ENCODE measurements around the gene ZNF41. TPM values are rescaled to one million over a fixed set of nuclear protein-coding genes. Genes with fewer than 3 reads are reported as not detected.
"Not testable (repeated sequence)": the region's sequence is repeated elsewhere in the genome, so short reads cannot be mapped to it uniquely, and the experiment has no call there.

The ZNF41 gene
- polyA plus RNA-seq, 3 donors: 13.6 to 14.4 (median 13.7) TPM

DNA sequence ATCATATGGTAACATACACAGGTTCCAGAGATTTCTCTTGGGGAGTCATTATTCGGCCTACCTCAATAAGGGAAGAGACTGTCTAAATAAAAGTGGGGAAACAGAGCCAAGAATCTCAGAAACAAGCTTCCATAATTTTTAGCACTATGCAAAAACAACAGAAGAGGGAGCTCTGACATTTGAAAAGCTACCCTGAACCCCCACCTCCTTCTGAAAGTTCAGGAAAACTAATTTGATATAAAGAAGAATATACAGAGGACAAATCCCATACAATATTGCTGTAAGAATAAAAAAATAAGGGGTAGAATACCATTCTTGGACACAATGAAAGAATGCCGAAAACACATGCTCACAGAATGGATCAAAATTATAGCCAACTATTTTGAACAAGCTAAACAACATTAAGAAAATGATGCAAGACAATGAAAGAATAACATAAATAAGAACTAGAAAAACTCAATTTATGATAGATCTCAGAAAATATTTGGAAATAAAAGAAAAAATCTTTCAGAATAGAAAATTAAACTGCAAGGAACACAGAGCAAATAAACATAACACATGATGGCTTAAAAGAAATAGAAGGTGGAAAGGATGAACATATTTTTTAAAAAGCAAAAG, 14.4 kb upstream of the ZNF41 start:
- no peak for DNase-seq (ENCODE audit: low read depth in 3 of 3, low spot score in 2 of 3)

DNA sequence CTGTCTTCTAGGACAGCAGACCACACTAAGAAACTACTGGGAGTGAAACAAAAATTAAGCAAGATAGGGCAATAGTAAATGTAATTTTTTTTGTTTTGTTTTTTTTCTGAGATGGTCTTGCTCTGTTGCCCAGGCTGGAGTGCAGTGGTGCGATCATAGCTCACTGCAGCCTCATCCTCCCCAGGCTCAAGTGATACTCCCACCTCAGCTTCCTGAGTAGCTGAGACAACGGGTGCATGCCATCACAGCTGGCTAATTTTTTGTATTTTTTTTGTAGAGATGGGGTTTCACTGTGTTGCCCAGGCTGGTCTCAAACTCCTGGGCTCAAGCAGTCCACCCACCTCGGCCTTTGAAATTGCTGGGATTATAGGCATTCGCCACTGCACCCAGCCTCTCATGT, 9.1 kb upstream of the ZNF41 start:
- not testable (repeated sequence) for DNase-seq (ENCODE audit: low read depth in 3 of 3, low spot score in 2 of 3)

DNA sequence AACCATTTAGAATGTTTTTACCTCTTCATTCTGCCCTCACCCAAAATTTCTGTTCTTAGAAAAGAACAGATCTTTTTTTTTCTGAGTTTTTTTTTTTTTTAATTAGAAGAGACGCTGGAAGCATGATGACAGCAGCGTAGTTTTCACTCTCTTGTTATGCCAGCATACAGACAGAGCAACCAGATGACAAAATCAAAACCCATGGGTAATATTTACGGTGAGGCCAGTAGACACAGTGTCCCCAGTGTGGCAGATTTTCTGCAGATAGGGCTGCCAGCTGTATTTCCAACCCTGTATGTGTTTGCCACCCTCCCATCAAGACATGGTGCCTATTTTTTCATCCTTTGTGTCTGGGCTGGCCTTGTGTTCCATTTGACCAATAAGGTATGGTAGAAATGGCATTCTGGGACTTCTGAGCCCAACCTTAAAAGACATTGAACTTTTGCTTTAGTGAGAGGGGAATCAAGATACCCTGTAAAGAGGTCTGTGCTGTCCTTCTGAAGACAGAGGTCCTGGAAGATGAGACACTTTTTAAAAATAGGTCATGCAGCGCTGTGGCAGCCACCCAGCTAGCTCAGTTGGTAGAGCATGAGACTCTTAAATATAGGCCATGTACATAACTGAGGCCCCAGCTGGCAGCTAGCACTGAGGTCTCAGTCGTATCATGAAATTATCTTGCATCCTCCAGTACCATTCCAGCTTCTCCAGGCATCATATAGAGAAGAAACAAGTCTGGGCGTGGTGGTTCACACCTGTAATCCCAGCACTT, 6.7 kb upstream of the ZNF41 start:
- DNase-seq (ENCODE audit: low read depth in 3 of 3, low spot score in 2 of 3): no peak

DNA sequence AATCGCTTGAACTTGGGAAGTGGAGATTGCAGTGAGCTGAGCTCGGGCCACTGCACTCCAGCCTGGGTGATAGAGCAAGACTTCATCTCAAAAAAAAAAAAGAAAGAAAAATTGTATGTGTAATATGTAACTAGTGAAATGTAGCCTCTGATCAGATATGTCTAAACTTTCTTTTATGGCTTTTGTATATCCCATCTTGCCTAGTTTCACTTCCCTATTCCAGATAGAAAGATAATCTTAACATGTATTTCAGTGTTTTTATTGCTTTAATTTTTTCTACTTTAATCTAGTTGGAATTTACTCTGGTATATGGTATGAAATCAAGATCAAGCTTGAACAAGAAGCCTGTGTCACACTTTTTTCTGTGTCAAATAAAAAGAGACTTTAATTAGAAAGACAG, 1.9 kb upstream of the ZNF41 start:
- DNase-seq (ENCODE audit: low read depth in 3 of 3, low spot score in 2 of 3): no peak

DNA sequence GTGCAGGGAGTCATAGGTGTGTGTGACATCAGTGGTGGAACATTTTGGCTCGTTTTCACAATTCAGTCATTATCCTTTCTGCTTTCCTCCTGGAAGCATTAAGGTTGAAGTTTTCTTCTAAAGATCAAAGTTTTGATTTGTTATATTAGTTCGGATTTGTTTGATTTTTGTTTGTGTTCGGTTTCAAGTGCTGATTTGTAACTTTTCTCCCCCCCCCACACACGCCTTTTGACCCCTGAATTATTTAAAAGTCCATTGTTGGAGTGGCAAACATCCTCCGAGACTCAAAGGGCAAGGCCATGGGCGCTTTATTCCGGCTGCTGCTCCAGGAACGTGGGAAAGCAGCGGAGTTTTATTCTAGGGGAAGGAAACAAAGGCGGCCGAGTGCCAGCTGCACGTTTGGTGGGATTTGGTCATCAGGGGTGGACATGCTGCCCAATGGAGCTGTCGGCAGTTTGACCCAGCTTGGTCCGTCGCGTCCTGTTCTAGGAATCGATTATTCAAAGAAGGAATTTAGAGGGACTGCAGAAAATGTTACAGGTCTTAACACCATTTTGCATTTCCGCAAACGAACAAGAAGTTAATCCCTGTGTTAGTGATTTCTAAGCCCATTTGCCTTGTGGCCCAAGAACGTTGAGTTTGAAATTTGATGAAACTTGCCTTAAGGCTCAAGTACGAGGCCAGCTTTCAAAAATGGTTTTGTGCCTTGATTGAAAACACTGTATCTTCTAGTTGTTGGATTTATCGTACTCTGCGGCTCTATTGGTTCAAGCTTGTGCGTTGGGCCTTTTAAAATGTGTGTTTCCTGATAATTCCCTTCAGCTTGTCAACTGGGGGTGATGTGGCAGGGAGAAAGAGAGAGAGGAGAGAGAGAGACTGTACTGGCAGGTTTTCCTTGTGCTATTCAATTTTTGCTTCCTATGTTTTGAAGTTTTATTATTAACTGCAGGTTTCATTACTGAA, 565 bp upstream of the ZNF41 start:
- no peak for DNase-seq (ENCODE audit: low read depth in 3 of 3, low spot score in 2 of 3)

DNA sequence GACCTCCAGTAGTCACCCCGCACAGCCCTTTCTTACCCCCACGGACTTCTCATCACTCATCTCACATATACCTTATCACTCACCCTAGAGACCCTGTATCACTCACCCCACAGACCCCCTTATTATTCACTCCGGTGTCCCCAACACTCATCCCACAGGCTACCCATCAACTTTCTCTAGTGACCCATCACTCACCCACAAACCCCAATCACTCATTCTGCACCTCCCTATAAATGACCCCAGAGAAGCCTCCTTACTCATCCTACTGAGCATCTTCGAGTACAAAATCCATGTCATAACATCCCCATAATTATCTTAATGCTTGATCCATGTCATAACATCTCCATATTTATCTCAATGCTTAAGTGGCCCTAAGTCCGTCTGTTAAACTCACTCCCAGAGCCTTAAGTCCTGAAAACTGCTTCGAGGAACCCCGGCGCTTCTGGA, 934 bp downstream of the ZNF41 start:
- DNase-seq (ENCODE audit: low read depth in 3 of 3, low spot score in 2 of 3): no peak

DNA sequence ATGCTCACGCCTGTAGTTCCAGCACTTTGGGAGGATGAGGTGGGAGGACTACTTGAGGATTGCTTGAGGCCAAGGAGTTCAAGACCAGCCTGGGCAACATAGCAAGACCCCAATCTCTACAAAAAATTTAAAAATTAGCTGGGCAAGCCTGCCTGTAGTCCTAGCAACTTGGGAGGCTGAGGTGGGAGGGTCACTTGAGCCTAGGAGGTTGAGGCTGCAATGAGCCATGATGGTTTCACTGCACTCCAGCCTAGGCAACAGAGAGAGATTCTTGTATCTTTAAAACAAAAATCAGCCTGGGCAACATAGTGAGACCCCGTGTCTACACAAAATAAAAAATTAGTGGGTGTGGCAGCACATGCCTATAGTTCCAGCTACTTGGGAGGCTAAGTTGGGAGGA, 1.9 kb downstream of the ZNF41 start:
- no peak for DNase-seq (ENCODE audit: low read depth in 3 of 3, low spot score in 2 of 3)

DNA sequence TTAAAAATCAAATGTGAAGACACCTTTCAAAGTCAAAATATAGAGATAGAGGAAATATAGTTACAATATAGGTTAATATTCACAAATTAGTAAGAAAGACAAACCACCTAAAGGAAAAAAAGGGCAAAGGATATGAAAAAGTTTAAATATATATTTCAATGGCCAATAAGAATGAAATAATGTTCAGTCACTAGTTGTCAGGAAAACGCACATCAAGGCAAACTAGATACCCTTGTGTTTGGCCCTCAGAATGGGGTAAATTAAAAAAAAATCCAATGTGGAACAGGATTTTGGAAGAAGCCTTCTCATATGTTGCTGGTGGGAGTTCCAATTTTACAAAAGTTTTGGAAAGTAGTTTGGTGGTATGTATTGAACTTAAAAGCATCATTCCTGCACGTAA, 2.4 kb downstream of the ZNF41 start:
- no peak for DNase-seq (ENCODE audit: low read depth in 3 of 3, low spot score in 2 of 3)

DNA sequence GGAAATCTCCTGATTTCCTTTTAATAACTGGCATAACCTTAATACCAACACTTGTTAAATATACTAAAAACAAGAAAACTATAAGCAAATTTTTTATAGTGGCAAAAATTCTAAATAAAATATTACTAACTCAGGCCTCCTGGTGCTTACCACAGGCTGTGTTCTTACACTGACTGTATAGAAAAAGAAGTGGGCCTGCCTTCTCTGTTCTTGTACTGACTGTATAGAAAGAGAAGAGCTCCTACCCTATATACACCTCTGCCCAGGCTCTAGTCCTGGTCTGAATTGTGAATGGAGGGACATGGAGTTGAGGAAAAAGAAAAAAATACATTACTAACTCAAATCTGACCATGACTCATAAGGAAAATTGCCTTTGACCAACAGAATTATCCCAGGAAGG, 7.5 kb downstream of the ZNF41 start:
- no peak for DNase-seq (ENCODE audit: low read depth in 3 of 3, low spot score in 2 of 3)

DNA sequence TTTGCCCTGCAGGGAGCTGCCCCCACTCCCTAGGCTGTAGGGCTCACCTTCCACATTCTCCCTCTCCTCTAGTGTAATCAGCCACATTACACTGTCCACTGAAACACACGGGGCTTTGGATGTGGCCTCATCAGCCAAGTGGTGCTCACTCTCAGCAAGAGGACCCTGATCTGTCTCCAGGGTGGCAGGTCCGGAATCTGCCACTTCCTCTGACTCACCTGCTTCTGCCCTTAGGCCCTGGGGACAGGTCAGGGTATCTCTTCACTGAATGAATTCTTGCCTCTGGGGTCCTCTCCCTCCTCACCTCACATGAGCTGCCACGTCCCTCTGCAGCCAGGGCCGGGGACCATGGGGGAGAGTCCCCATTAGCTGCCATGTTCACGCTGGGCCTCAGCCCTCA, 15.9 kb downstream of the ZNF41 start:
- DNase-seq (ENCODE audit: low read depth in 3 of 3, low spot score in 2 of 3): no peak

DNA sequence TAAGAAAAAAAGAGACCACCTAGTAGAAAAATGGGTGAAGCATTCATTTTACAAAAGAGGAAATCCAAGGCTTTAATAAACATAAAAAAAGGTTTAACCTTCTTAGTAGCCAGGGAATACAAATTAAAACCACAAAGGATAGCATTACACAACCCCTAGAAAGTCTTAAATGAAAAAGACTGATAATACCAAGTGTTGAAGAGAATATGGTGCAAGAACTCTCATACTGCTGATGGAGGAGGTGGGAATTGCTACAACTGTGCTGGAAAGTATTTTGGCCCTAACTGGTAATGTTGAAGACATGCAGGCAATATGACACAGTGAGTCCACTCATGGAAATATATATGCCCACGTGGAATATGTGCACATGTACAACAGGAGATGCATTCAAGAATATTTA, 22.5 kb downstream of the ZNF41 start:
- DNase-seq (ENCODE audit: low read depth in 3 of 3, low spot score in 2 of 3): no peak

DNA sequence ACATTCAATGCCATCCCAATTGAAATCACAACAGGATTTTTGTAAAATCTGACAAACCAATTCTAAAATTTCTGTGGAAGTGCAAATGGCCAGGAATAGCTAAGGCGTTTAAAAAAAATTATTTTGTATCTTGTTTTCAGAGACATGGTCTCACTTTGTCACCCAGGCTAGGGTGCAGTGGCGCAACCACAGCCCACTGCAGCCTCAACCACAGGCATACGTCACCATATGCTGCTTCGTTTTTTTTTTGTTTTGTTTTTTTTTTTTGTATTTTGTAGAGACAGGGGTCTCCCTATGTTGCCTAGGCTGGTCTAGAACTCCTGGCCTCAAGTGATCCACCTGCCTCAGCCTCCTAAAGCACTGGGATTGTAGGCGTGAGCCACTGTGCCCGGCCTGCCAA, 24.5 kb downstream of the ZNF41 start:
- DNase-seq (ENCODE audit: low read depth in 3 of 3, low spot score in 2 of 3): no peak

DNA sequence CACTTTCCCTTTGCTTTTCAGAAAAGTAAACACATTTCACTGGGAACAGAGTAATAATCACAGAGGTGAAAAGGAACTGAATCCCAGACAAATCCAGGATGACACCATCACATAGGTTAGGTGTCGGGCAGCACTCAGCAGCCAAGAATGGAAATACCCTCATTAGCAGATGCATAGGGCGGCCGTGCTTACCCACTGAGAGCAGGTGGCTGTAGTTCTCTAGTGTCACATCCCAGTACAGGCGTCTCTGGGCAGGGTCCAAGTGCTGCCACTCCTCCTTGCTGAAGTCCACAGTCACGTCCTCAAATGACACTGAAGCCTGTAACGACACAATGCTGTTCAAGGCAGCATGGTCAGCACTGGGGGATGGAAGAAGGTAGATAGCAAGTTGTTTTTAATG, 26.9 kb downstream of the ZNF41 start:
- no peak for DNase-seq (ENCODE audit: low read depth in 3 of 3, low spot score in 2 of 3)

DNA sequence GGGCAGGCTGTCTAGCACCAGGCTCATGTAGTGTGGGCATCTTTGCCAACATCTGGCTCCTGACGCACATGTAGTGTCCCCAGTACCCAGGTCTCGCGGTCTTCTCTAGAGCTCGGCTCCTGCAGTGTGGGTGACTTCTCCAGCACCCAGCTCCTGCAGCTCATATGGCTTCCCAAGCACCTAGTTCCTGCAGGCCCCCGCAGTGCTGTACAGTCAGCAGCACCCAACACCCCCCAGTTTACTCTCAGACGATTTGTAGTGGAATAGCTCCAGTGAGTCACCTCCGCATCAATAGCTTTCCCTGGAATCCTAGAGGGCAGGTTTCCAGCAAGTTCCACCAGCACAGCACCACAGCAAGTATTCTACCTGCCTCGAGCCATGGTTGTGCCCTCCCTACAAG, 30.9 kb downstream of the ZNF41 start:
- no peak for DNase-seq (ENCODE audit: low read depth in 3 of 3, low spot score in 2 of 3)

DNA sequence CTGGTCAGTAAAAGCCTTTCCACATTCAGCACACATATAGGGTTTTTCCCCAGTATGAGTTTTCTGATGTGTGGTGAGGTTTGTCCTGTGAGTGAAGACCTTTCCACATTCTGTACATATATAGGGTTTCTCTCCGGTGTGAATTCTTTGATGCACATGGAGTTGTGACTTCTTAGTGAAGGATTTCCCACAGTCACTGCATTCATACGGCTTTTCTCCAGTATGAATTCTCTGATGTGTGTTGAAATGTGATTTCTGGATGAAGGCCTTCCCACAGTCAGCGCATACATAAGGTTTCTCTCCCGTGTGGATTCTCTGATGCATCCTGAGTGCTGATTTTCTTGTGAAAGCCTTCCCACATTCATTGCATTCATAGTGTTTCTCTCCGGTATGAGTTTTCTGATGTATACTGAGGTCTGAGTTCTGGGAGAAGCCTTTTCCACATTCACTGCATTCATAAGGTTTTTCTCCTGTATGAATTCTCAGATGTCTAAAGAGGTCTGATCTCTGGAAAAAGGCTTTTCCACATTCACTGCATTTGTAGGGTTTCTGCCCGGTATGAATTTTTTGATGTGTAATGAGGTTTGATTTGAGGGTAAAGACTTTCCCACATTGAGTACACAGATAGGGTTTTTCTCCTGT, 34.7 kb downstream of the ZNF41 start:
- DNase-seq (ENCODE audit: low read depth in 3 of 3, low spot score in 2 of 3): no peak

DNA sequence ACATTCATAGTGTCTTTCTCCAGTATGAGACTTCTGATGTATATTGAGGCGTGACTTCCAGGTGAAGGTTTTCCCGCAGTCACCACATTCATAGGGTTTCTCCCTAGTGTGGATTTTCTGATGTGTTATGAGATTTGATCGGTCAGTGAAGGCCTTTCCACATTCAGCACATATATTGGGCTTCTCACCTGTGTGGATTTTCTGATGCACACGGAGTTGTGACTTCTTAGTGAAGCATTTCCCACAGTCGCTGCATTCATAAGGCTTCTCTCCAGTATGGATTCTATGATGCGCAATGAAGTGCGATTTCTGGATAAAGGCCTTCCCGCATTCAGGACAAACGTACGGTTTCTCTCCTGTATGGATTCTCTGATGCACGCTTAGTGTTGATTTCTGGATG, 35.4 kb downstream of the ZNF41 start:
- DNase-seq (ENCODE audit: low read depth in 3 of 3, low spot score in 2 of 3): no peak

DNA sequence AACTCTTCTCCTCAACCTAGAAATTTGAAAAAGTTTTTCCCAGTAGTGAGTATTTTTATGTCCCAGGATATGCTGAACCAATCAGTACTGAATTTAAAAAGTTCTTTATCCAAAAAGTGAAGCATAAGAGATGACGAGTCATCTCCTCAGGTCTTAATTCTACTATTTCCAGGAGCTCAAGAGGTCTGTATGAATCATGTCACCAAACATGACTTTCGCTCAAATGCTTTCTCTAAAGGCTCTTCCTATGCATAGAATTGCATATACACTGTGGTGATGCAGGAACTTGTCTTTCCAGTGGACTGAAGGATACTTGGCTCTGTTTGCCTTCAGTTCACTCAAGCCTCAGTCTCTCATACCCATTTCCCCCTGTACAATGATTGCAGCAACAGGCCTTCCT, 36.1 kb downstream of the ZNF41 start:
- DNase-seq (ENCODE audit: low read depth in 3 of 3, low spot score in 2 of 3): no peak

DNA sequence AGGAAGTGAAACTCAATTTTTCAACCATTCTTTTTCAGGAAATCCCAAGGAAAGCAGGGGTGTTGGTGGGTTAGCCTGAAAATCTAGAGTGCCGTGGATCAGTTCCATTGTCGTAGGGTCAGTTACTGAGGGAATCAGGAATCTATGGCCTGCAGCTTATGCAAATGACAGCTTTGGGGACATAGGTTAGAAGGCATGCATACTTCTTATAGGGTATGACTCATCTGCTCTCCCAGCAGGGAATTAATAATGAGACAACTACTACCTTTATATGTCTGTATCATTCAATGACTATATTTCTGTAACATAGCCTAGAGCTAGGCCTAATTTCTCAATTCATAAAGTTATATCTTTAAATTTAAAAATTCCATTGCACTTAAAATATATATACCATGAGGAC, 36.6 kb downstream of the ZNF41 start:
- DNase-seq (ENCODE audit: low read depth in 3 of 3, low spot score in 2 of 3): no peak

DNA sequence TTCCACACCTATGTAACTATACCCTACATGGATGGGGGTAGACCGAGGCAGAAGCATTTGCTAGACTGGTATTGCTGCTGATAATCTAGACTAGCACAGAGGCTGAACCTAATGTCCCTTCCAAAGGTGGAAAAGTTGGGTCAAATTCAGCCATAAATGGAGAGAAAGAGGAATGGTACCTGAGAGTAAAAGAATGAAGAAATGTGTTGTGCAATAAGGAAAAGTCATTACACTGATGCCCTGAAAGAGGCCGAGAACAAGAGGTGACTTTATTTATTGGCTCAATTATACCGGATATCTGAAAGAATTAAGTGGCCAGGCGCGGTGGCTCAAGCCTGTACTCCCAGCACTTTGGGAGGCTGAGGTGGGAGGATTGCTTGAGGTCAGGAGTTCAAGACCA, 52.1 kb downstream of the ZNF41 start:
- no peak for DNase-seq (ENCODE audit: low read depth in 3 of 3, low spot score in 2 of 3)

DNA sequence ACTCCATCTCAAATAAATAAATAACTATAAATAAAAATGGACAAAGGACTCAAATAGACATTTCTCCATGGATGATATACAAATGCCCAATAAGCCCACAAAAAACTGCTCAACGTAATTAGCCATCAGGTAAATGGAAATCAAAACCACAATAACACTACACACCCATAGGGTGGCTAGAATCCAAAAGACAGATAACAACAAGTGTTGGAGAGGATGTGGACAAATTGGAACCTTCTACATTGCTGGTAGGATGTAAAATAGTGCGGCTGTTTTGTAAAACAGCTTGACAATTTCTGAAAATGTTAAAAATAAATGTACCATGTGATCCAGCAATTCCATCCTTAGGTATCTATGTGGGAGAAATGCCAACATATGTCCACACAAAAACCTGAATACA, 60.6 kb downstream of the ZNF41 start:
- DNase-seq (ENCODE audit: low read depth in 3 of 3, low spot score in 2 of 3): no peak

DNA sequence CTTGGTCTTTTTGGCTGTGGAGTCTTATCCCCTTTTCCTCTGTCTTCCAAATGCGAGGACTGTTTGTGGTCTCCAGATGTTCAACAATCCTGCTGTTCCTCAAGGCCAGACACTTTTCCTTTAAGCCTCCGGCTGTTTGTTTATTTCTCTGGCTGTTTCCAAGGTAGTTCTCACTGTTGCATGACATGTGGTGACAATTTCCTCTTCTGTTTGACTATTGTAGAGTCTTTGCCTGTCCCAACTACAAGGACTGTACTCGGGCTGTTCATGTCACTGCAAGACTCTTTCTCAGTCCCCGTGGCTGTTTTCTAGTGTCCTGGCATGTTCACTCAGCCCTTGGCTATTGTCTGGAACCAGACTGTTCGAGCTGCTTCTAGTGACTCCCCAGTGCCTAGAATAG, 62.1 kb downstream of the ZNF41 start:
- no peak for DNase-seq (ENCODE audit: low read depth in 3 of 3, low spot score in 2 of 3)
